Smooth muscle cell (in vitro differentiated cells): ENCODE measurements around the gene NUDT1. TPM values are rescaled to one million over a fixed set of nuclear protein-coding genes. Genes with fewer than 3 reads are reported as not detected.

ENCODE experiments used
- DNase-seq: peaks from one replicate; lab custom pipeline; 2025; ENCODE audit not compliant: unreplicated experiment; lab: John Stamatoyannopoulos, UW
- H2AFZ ChIP-seq: fragments of 200-600 bp; sonication (generic); 2 replicates; pipeline ENCODE4 v1.6.0; 2016; ENCODE audit warnings: antibody characterized with exemption, low read depth, mild to moderate bottlenecking
- H3F3A ChIP-seq: fragments of 200-600 bp; sonication (generic); 2 replicates; pipeline ENCODE4 v1.6.0; 2017; ENCODE audit warnings: antibody characterized with exemption, low read depth
- H3K27ac ChIP-seq: fragments of 200-600 bp; sonication (generic); 2 replicates; pipeline ENCODE4 v1.5.1; 2016; ENCODE audit warnings: low read depth, mild to moderate bottlenecking
- H3K27me3 ChIP-seq: fragments of 200-600 bp; sonication (generic); 2 replicates; pipeline ENCODE4 v1.6.1; 2016; ENCODE audit warnings: low read depth, mild to moderate bottlenecking
- H3K36me3 ChIP-seq: fragments of 200-600 bp; sonication (generic); 2 replicates; pipeline ENCODE4 v1.5.1; 2016; ENCODE audit warnings: low read depth
- H3K4me1 ChIP-seq: fragments of 200-600 bp; sonication (generic); 2 replicates; pipeline ENCODE4 v1.5.1; 2016; ENCODE audit warnings: low read depth
- H3K4me2 ChIP-seq: fragments of 200-600 bp; sonication (generic); 2 replicates; pipeline ENCODE4 v1.6.0; 2016; ENCODE audit warnings: mild to moderate bottlenecking
- H3K4me3 ChIP-seq: fragments of 200-600 bp; sonication (generic); 2 replicates; pipeline ENCODE4 v1.5.1; 2016; ENCODE audit warnings: mild to moderate bottlenecking
- H3K79me2 ChIP-seq: fragments of 200-600 bp; sonication (generic); 2 replicates; pipeline ENCODE4 v1.6.0; 2016; ENCODE audit warnings: low read depth, mild to moderate bottlenecking
- H3K9ac ChIP-seq: fragments of 200-600 bp; sonication (generic); 2 replicates; pipeline ENCODE4 v1.6.0; 2016; ENCODE audit warnings: low read depth
- H3K9me3 ChIP-seq: fragments of 200-600 bp; sonication (generic); replicated peaks from 2 replicates; pipeline ENCODE4 v1.5.1; 2016; ENCODE audit warnings: low read depth
- H4K20me1 ChIP-seq: fragments of 200-600 bp; sonication (generic); 2 replicates; pipeline ENCODE4 v1.6.0; 2016; ENCODE audit warnings: low read depth
- WGBS: methylation state at CpG from one replicate; pipeline ENCODE4 v1.1.7; 2016; ENCODE audit warnings: low lambda C conversion rate; 5-methylcytosine and 5-hydroxymethylcytosine counted together
- polyA plus RNA-seq: library from polyadenylated mRNA; unstranded; fragments of >200 nt; fragmentation: Nextera tagmentation; extraction: Ambion mirVana; gene quantifications from 2 replicates; pipeline ENCODE4 v1.2.1, GENCODE V29; 2016
- total RNA-seq: library from RNA; depleted of rRNA; stranded (reverse); fragments of >200 nt; gene quantifications from 2 replicates; pipeline ENCODE4 v1.2.3, GENCODE V29; 2014
- TF ChIP-seq, protein P1 (sequence below): fragments of 200-600 bp; sonication (generic); IDR thresholded peaks from 2 replicates; pipeline ENCODE4 v1.5.1; 2017; ENCODE audit warnings: borderline replicate concordance, mild to moderate bottlenecking, antibody characterized with exemption; ENCODE audit not compliant: insufficient read depth, poor library complexity, severe bottlenecking

The NUDT1 gene
- total and polyA plus RNA-seq, 2 experiments from 2014 or later = 20.7 to 46.0 TPM

DNA sequence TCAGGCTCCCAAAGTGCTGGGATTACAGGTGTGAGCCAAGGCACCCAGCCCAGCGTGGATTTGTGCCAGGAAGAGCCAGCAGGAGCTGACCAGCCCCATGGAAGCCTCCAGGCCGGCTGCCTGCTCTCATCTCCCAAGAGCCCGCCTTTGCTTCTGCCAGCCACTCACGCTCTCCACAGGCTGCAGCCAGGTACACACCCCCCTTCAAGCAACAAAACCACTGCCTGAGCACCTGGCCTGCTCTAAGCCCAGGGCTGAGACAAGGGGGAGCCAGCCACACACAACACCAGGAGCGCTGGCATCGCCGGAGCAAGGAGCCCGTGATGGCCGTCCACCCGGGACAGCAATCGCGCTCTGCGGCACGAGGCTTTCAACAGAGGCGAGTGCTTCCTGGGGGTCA is 43.8 kb upstream of the NUDT1 start:
- no peaks in the 10 kb centered on the region for H3K36me3 ChIP-seq
- H3K9ac ChIP-seq = no peak overlapping the region
- H3K9me3 ChIP-seq = no peaks in the 10 kb centered on the region
- no peak overlapping the region for H2AFZ ChIP-seq
- 97% methylated on average over 15 of the region's 15 CpGs for WGBS
- H3K4me2 ChIP-seq = no peak overlapping the region
- TF ChIP-seq, protein P1, sequence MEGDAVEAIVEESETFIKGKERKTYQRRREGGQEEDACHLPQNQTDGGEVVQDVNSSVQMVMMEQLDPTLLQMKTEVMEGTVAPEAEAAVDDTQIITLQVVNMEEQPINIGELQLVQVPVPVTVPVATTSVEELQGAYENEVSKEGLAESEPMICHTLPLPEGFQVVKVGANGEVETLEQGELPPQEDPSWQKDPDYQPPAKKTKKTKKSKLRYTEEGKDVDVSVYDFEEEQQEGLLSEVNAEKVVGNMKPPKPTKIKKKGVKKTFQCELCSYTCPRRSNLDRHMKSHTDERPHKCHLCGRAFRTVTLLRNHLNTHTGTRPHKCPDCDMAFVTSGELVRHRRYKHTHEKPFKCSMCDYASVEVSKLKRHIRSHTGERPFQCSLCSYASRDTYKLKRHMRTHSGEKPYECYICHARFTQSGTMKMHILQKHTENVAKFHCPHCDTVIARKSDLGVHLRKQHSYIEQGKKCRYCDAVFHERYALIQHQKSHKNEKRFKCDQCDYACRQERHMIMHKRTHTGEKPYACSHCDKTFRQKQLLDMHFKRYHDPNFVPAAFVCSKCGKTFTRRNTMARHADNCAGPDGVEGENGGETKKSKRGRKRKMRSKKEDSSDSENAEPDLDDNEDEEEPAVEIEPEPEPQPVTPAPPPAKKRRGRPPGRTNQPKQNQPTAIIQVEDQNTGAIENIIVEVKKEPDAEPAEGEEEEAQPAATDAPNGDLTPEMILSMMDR = no peak
- H3K4me1 ChIP-seq = no peaks in the 10 kb centered on the region
- no peak for DNase-seq
- H3K4me3 ChIP-seq = no peak overlapping the region
- no peaks in the 10 kb centered on the region for H3K79me2 ChIP-seq
- no peaks in the 10 kb centered on the region for H4K20me1 ChIP-seq
- H3K27me3 ChIP-seq = no peaks in the 10 kb centered on the region
- H3K27ac ChIP-seq = no peak overlapping the region
- H3F3A ChIP-seq = no peaks in the 10 kb centered on the region

DNA sequence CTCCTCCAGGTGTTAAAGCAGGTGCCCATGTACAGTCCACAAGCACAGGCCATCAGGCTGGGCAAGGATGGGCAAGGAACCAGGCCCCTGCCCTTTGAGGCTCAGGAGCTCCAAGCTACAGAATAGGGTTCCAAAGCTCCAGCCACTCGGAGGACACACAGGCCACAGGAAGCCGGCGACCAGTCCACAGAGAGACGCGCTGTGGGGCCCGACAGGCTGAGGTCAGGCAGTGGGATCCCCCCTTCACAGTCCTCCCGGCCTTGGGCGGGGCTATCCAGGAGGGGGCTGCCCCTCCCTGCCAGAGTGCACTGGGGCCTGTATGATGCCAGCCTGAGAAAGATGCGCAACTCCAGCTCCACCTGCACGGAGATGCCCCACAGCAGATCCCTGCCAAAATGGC is 43.3 kb upstream of the NUDT1 start:
- Histone ChIP-seq H3K9me3 (no peaks in the 10 kb centered on the region), H4K20me1 (no peaks in the 10 kb centered on the region), H3F3A (no peaks in the 10 kb centered on the region), H3K4me1 (no peaks in the 10 kb centered on the region), H3K4me2 (no peak overlapping the region), H2AFZ (no peak overlapping the region), H3K9ac (no peak overlapping the region), H3K27ac (no peak overlapping the region), H3K4me3 (no peak overlapping the region), H3K36me3 (no peaks in the 10 kb centered on the region), H3K27me3 (no peaks in the 10 kb centered on the region), H3K79me2 (no peaks in the 10 kb centered on the region)
- 97% methylated on average over 10 of the region's 10 CpGs for WGBS
- DNase-seq = no peak
- TF ChIP-seq, protein P1 = no peak

DNA sequence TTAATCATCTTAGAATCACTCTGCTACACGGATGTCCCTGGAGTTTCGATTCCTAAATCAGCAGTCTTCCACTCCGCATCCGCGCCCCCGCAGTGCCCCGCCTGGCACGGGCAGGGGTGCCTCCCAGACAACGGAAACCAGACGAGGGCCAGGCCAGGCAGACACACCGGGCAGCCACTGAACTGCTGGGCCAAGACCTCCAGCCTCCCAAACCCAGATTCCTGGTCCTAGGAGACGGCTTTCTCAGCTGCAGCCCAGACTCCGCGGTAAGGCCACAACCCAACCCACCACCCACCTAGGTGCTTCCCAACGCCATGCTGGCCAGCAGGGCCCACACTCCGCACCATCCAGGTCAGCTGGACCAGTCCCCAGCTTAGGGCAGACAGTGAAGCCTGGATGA is 42.5 kb upstream of the NUDT1 start:
- Histone ChIP-seq H3K4me2 (no peak overlapping the region), H3K9ac (no peak overlapping the region), H3K27me3 (no peaks in the 10 kb centered on the region), H3K4me3 (no peak overlapping the region), H3K4me1 (no peaks in the 10 kb centered on the region), H3K79me2 (no peaks in the 10 kb centered on the region), H4K20me1 (peaks cover 4% of the 10 kb centered on the region), H2AFZ (no peak overlapping the region), H3F3A (no peaks in the 10 kb centered on the region), H3K27ac (no peak overlapping the region), H3K9me3 (no peaks in the 10 kb centered on the region), H3K36me3 (no peaks in the 10 kb centered on the region)
- WGBS = 97% methylated on average over 16 of the region's 16 CpGs
- DNase-seq = no peak
- TF ChIP-seq, protein P1 = no peak

DNA sequence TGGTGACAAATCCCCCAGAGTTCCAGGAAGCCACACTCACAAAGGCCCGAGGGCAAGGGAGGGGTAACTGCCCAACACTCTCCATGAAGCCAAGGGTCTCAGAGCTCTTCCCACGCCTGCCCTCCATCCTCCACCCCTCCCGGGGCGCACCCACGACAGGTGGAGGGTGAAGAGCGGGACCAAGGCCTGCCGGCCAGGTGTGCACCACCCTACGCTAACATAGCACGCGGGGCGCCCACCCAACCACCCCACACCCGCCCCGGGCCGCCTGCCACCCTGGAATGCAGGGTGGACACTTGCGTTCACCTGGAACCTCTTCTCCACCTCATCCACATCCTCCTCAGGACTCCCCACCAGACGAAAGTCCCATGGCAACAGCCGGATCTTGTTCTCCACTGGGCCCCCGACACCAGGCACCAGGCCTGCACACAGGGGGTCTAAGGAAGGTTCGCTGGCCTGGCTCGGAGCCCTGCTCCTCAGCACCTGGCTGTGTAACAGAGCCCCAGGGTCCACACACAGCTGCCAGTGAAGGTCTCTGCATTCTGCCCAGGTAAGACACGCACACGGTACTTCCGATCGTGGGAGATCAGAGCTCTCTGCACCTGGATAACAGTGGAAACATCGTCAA is 42.0 kb upstream of the NUDT1 start:
- no peaks in the 10 kb centered on the region for H3F3A ChIP-seq
- no peak for DNase-seq
- no peak overlapping the region for H3K4me3 ChIP-seq
- H3K27me3 ChIP-seq = no peaks in the 10 kb centered on the region
- no peaks in the 10 kb centered on the region for H3K79me2 ChIP-seq
- H3K27ac ChIP-seq = no peak overlapping the region
- no peak overlapping the region for H2AFZ ChIP-seq
- 98% methylated on average over 17 of the region's 25 CpGs for WGBS
- TF ChIP-seq, protein P1 = no peak
- no peaks in the 10 kb centered on the region for H3K9me3 ChIP-seq
- H3K4me1 ChIP-seq = no peaks in the 10 kb centered on the region
- H3K9ac ChIP-seq = no peak overlapping the region
- H3K4me2 ChIP-seq = no peak overlapping the region
- H3K36me3 ChIP-seq = no peaks in the 10 kb centered on the region
- H4K20me1 ChIP-seq = peaks cover 7% of the 10 kb centered on the region
